K562 (cell line): ENCODE results near the gene DAB1. TPM values are rescaled to one million over a fixed set of nuclear protein-coding genes. Genes with fewer than 3 reads are reported as not detected.

Experiments
- ATAC-seq: fragments of 200-7000 bp; cut with Tn5 transposase; 3 replicates; pipeline ENCODE4 v1.9.1; 2020; ENCODE audit warnings: moderate library complexity
- BruUV-seq: library from RNA; stranded (reverse); fragments of 400-500 nt; replicated peaks from 2 replicates; lab custom pipeline; 2021; lab: Mats Ljungman, UMichigan
- CTCF ChIA-PET: fragments of 300-600 bp; formaldehyde crosslinking; extraction: SDS; loops from one replicate; lab custom pipeline; 2021; ENCODE audit warnings: low intra/inter-chr PET ratio; lab: Yijun Ruan, JAX
- POLR2A ChIA-PET: fragments of 300-600, 350-650 bp; sonication (Branson Sonifier 250); formaldehyde crosslinking; extraction: SDS; loops from one replicate; lab custom pipeline; 2021; ENCODE audit warnings: antibody characterized with exemption, inconsistent platforms; lab: Yijun Ruan, JAX
- DNase-seq, 4 experiments: peaks; one replicate each; pipeline versions ENCODE4 v3.0.0 to v3.0.0-alpha.2; 2011 to 2018; ENCODE audit warnings: low spot score in 3 of 4, mixed read lengths in 3 of 4; ENCODE audit errors: extremely low read depth in 1 of 4
- FAIRE-seq: peaks from 2 replicates; lab custom pipeline; 2011; peaks lifted over from hg19 to GRCh38; lab: Jason Lieb, UNC
- H2AFZ ChIP-seq: 2 replicates; pipeline ENCODE4 v1.6.0; 2011; ENCODE audit warnings: low read depth, low read length, control low read depth, inconsistent platforms
- H3K27ac ChIP-seq: fragments of 200-600 bp; 3 replicates; pipeline ENCODE4 v1.8.0; 2011; ENCODE audit warnings: low read depth, mild to moderate bottlenecking, control low read depth, inconsistent platforms, low read length, moderate library complexity, mixed read lengths; ENCODE audit errors: extremely low read depth
- H3K27me3 ChIP-seq, 2 experiments: fragments of 300-600 bp in 1 of 2; 2 replicates in 1 of 2; 3 replicates in 1 of 2; pipeline versions ENCODE4 v1.6.0 to v1.8.0; 2011; ENCODE audit warnings: inconsistent platforms in 2 of 2, low read length in 2 of 2, mild to moderate bottlenecking in 1 of 2, mixed read lengths in 1 of 2, moderate library complexity in 1 of 2; ENCODE audit not compliant: control insufficient read depth in 2 of 2, insufficient read depth in 2 of 2
- H3K36me3 ChIP-seq: fragments of 300-600 bp; 3 replicates; pipeline ENCODE4 v1.8.0; 2011; ENCODE audit warnings: mild to moderate bottlenecking, low read length, inconsistent platforms; ENCODE audit not compliant: control insufficient read depth, insufficient read depth
- H3K4me1 ChIP-seq, 2 experiments: fragments of 200-600 bp in 1 of 2; replicated peaks in 1 of 2; 2 replicates in 1 of 2; 3 replicates in 1 of 2; pipeline versions ENCODE4 v1.5.1 to v1.8.0; 2011; ENCODE audit warnings: inconsistent platforms in 2 of 2, low read length in 2 of 2, mild to moderate bottlenecking in 1 of 2, mixed read lengths in 1 of 2, moderate library complexity in 1 of 2; ENCODE audit not compliant: control insufficient read depth in 2 of 2, insufficient read depth in 2 of 2
- H3K4me2 ChIP-seq: 2 replicates; pipeline ENCODE4 v1.6.1; 2011; ENCODE audit warnings: low read length, control low read depth, inconsistent platforms, mixed read lengths; ENCODE audit not compliant: insufficient read depth
- H3K4me3 ChIP-seq: fragments of 200-600 bp; sonication (generic), shearing (Covaris generic); 2 replicates; pipeline ENCODE4 v1.5.1; 2016; ENCODE audit warnings: control low read depth, inconsistent platforms
- H3K79me2 ChIP-seq: fragments of 200-600 bp; 3 replicates; pipeline ENCODE4 v1.8.0; 2011; ENCODE audit warnings: low read length, inconsistent platforms; ENCODE audit not compliant: control insufficient read depth, insufficient read depth
- H3K9ac ChIP-seq, 2 experiments: 2 replicates each; pipeline versions ENCODE4 v1.6.0 to v1.6.1; 2011; ENCODE audit warnings: low read depth in 2 of 2, low read length in 2 of 2, control low read depth in 1 of 2, inconsistent platforms in 1 of 2, mild to moderate bottlenecking in 1 of 2, mixed read lengths in 1 of 2; ENCODE audit not compliant: insufficient read depth in 1 of 2
- H3K9me1 ChIP-seq: one replicate; pipeline ENCODE4 v1.6.0; 2011; ENCODE audit warnings: inconsistent platforms, mild to moderate bottlenecking, low read length, moderate library complexity; ENCODE audit not compliant: control insufficient read depth, insufficient read depth
- H3K9me3 ChIP-seq: replicated peaks from 2 replicates; pipeline ENCODE4 v1.5.1; 2011; ENCODE audit warnings: low read depth, low read length, inconsistent platforms; ENCODE audit not compliant: control insufficient read depth, insufficient read depth
- H4K20me1 ChIP-seq: replicated peaks from 2 replicates; pipeline ENCODE4 v1.6.1; 2011; ENCODE audit warnings: low read length, inconsistent platforms, mixed read lengths; ENCODE audit not compliant: control insufficient read depth, insufficient read depth
- KLF10 ChIP-seq: fragments of 250-450 bp; sonication (Bioruptor Pico); IDR thresholded peaks from 2 replicates; pipeline ENCODE4 v1.6.1; 2021; ENCODE audit warnings: matching md5 sums
- KLF6 ChIP-seq: fragments of 250-450 bp; sonication (Bioruptor Pico); IDR thresholded peaks from 2 replicates; pipeline ENCODE4 v1.4.0; 2020; ENCODE audit warnings: mild to moderate bottlenecking, moderate library complexity, borderline replicate concordance
- MAFG ChIP-seq: fragments of 450-650 bp; conservative IDR thresholded peaks from 2 replicates; pipeline ENCODE4 v1.6.1; 2016; ENCODE audit warnings: missing genetic modification characterization, missing compliant biosample characterization
- MECOM ChIP-seq: fragments of 250-450 bp; sonication (Bioruptor Pico); IDR thresholded peaks from 2 replicates; pipeline ENCODE4 v1.8.0; 2022; ENCODE audit warnings: inconsistent platforms
- NBN ChIP-seq: fragments of 450-650 bp; IDR thresholded peaks from 2 replicates; pipeline ENCODE4 v1.6.1; 2016; ENCODE audit warnings: low read depth, mild to moderate bottlenecking
- NFYB ChIP-seq: IDR thresholded peaks from 2 replicates; pipeline ENCODE4 v1.6.1; 2011; ENCODE audit warnings: mild to moderate bottlenecking, moderate library complexity; ENCODE audit not compliant: insufficient read length; ENCODE audit errors: extremely low read depth
- SAP30 ChIP-seq: fragments of 200-600 bp; sonication (generic); IDR thresholded peaks from 2 replicates; pipeline ENCODE4 v1.6.1; 2012; ENCODE audit warnings: borderline replicate concordance, low read depth, mild to moderate bottlenecking, moderate library complexity, low read length, control low read depth, inconsistent platforms; ENCODE audit not compliant: insufficient read depth, poor library complexity, severe bottlenecking
- SIN3A ChIP-seq, 2 experiments: fragments of 150-350 bp in 1 of 2; IDR thresholded peaks; 2 replicates each; pipeline ENCODE4 v1.6.1; 2011 to 2016; ENCODE audit warnings: borderline replicate concordance in 2 of 2, low read depth in 2 of 2, low read length in 2 of 2, mild to moderate bottlenecking in 2 of 2, moderate library complexity in 2 of 2; ENCODE audit not compliant: control insufficient read depth in 1 of 2
- TBP ChIP-seq: optimal IDR thresholded peaks from 2 replicates; pipeline ENCODE3; 2011; ENCODE audit warnings: low read depth, low read length, improper control_type of control experiment
- THRAP3 ChIP-seq: fragments of 450-650 bp; IDR thresholded peaks from 2 replicates; pipeline ENCODE4 v1.6.1; 2016; ENCODE audit warnings: mild to moderate bottlenecking, inconsistent platforms, borderline replicate concordance
- ZNF143 ChIP-seq: sonication (generic); formaldehyde crosslinking; IDR thresholded peaks from 2 replicates; pipeline ENCODE4 v1.9.0; 2022; ENCODE audit warnings: mild to moderate bottlenecking, missing genetic modification reagents
- ZNF347 ChIP-seq: fragments of 450-650 bp; formaldehyde crosslinking; IDR thresholded peaks from 2 replicates; pipeline ENCODE4 v1.4.0; 2020; ENCODE audit warnings: low read depth, mild to moderate bottlenecking, moderate library complexity
- whole genome bisulfite sequencing: fragments of 100-300 bp; shearing (Covaris generic); methylation state at CpG from one replicate; pipeline ENCODE4 v1.1.6; 2016; ENCODE audit warnings: low coverage, mixed read lengths; ENCODE audit not compliant: insufficient coverage; ENCODE audit errors: missing lambda C conversion rate; 5-methylcytosine and 5-hydroxymethylcytosine counted together
- in situ Hi-C: fragments of 300-500 bp; cut with MboI; formaldehyde crosslinking; loops from 4 replicates; pipeline ENCODE4 v1.15.0; 2018; ENCODE audit warnings: inconsistent platforms, mixed read lengths
- intact Hi-C: fragments of 100-400 bp; cut with micrococcal nuclease; formaldehyde crosslinking; loops from 2 replicates; pipeline ENCODE4 v1.14.2; 2022
- polyA plus RNA-seq, 8 experiments: library from polyadenylated mRNA; depleted of rRNA in 4 of 8; stranded (reverse) in 5 of 8; unstranded in 3 of 8; fragments of >200 nt; fragmentation: Nextera tagmentation in 2 of 8; fragmentation: Illumina TruSeq in 1 of 8; extraction: Ambion mirVana in 2 of 8; extraction: Trizol in 1 of 8; gene quantifications; 2 replicates each; pipeline versions ENCODE4 v1.2.1 to v1.2.3, GENCODE V29; 2011 to 2014; ENCODE audit warnings: inconsistent platforms in 1 of 8, missing spikeins in 1 of 8
- total RNA-seq, 7 experiments: library from RNA; depleted of rRNA in 6 of 7; stranded (reverse); fragments of >200 nt in 6 of 7; fragmentation: Illumina TruSeq in 2 of 7; extraction: Trizol in 2 of 7; gene quantifications; 2 replicates each; pipeline versions ENCODE4 v1.2.1 to v1.2.3, GENCODE V29; 2011 to 2021; ENCODE audit warnings: low replicate concordance in 1 of 7
- TF ChIP-seq, protein P1 (sequence below): sonication (generic); formaldehyde crosslinking; IDR thresholded peaks from 2 replicates; pipeline ENCODE4 v1.8.1; 2023; ENCODE audit warnings: mild to moderate bottlenecking, missing genetic modification reagents
- TF ChIP-seq, protein P2 (sequence below): sonication (generic); formaldehyde crosslinking; IDR thresholded peaks from 2 replicates; pipeline ENCODE4 v1.9.0; 2022; ENCODE audit warnings: mild to moderate bottlenecking, missing genetic modification reagents
- TF ChIP-seq, protein P3 (sequence below): sonication (generic); formaldehyde crosslinking; IDR thresholded peaks from 2 replicates; pipeline ENCODE4 v1.8.1; 2022; ENCODE audit warnings: missing genetic modification reagents

Gene DAB1
- total and polyA plus RNA-seq, 9 of the 15 experiments (the other 6 are each of a cell fraction or from before 2014, with no cell fraction given) = not detected

DNA sequence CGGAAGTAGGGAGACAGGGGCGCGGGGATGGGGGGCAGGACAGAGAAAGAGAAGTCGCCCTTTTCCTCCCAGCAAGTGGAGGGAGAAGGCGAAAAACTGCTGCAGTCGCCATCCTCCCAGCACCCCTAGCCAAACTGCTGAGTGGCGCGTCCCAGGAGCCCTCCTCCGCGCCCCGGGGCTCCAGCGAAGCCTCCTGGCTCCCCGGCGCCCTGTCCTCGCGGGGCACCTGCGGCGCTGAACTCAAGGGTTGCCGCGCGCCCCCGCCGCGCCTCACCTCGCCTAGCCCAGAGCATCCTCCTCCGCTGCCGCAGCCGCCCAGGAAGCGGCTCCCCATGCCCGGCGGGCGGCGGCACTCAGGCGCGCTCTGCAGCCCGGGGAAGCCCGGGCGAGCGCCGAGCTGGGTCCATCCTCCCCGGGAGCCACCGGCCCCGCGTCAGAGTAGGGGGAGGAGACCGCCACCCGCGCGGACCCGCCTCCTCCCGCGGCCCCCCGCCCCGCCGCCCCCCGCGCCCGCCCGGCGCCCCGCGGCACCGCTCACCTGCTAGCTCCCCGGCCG is at the start of gene DAB1 (continued):
- TF ChIP-seq THRAP3 (no peak), KLF10 (CRISPR knock-in tag) (no peak), SIN3A (IDR thresholded peaks at IDR 0.05; ENCODE audit: borderline replicate concordance in 2 of 2, control insufficient read depth in 1 of 2, low read depth in 2 of 2, low read length in 2 of 2) (no peak), KLF6 (CRISPR knock-in tag) (no peak)

DNA sequence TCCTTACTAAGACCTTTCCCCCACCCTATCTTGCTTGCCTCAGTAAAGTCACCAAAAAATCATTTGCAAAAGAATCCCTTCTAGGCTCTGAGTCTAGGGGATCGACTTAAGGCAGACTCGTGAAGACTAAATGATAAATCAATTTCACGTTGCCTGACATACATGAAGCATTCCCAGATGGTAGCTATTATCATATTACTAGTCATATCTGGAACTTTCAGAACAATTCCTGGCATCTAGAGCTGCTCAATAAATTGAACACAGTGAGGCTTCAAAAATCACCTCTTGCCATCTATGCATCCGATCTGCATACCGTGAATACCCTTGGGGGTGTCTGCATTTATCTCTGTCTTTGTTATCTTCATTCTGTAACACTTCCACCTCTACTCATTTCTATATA is 49.6 kb upstream of the DAB1 start:
- ATAC-seq (no peak), FAIRE-seq (no peak), DNase-seq (no peak)
- no peaks in the 10 kb centered on the region for H3K9me1 ChIP-seq
- H2AFZ ChIP-seq = no peak overlapping the region
- no peaks in the 10 kb centered on the region for H3K79me2 ChIP-seq
- ChIA-PET CTCF (no interaction called here), POLR2A (no interaction called here)
- intact Hi-C loops (no loop called here), in situ Hi-C loops (no loop called here)
- H3K27me3 ChIP-seq = no peaks in the 10 kb centered on the region
- H3K4me3 ChIP-seq = no peak overlapping the region
- BruUV-seq = no TSS peak
- no peak overlapping the region for H3K4me2 ChIP-seq
- no peak overlapping the region for H3K27ac ChIP-seq
- H3K9ac ChIP-seq = no peak overlapping the region
- H3K9me3 ChIP-seq = no peaks in the 10 kb centered on the region
- H3K36me3 ChIP-seq = no peaks in the 10 kb centered on the region
- no peaks in the 10 kb centered on the region for H4K20me1 ChIP-seq
- H3K4me1 ChIP-seq = no peaks in the 10 kb centered on the region
- WGBS = 0% methylated on average over 5 of the region's 5 CpGs
- TF ChIP-seq SAP30 (no peak), MAFG (no peak), TBP (no peak), ZNF143 (CRISPR knock-in tag) (no peak), MECOM (CRISPR knock-in tag) (no peak), NBN (no peak), NFYB (no peak), ZNF347 (CRISPR knock-in tag) (no peak)
- TF ChIP-seq, protein P1, sequence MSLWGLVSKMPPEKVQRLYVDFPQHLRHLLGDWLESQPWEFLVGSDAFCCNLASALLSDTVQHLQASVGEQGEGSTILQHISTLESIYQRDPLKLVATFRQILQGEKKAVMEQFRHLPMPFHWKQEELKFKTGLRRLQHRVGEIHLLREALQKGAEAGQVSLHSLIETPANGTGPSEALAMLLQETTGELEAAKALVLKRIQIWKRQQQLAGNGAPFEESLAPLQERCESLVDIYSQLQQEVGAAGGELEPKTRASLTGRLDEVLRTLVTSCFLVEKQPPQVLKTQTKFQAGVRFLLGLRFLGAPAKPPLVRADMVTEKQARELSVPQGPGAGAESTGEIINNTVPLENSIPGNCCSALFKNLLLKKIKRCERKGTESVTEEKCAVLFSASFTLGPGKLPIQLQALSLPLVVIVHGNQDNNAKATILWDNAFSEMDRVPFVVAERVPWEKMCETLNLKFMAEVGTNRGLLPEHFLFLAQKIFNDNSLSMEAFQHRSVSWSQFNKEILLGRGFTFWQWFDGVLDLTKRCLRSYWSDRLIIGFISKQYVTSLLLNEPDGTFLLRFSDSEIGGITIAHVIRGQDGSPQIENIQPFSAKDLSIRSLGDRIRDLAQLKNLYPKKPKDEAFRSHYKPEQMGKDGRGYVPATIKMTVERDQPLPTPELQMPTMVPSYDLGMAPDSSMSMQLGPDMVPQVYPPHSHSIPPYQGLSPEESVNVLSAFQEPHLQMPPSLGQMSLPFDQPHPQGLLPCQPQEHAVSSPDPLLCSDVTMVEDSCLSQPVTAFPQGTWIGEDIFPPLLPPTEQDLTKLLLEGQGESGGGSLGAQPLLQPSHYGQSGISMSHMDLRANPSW (CRISPR knock-in tag) = no peak
- TF ChIP-seq, protein P2, sequence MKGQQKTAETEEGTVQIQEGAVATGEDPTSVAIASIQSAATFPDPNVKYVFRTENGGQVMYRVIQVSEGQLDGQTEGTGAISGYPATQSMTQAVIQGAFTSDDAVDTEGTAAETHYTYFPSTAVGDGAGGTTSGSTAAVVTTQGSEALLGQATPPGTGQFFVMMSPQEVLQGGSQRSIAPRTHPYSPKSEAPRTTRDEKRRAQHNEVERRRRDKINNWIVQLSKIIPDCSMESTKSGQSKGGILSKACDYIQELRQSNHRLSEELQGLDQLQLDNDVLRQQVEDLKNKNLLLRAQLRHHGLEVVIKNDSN (CRISPR knock-in tag) = no peak
- TF ChIP-seq, protein P3, sequence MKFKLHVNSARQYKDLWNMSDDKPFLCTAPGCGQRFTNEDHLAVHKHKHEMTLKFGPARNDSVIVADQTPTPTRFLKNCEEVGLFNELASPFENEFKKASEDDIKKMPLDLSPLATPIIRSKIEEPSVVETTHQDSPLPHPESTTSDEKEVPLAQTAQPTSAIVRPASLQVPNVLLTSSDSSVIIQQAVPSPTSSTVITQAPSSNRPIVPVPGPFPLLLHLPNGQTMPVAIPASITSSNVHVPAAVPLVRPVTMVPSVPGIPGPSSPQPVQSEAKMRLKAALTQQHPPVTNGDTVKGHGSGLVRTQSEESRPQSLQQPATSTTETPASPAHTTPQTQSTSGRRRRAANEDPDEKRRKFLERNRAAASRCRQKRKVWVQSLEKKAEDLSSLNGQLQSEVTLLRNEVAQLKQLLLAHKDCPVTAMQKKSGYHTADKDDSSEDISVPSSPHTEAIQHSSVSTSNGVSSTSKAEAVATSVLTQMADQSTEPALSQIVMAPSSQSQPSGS (CRISPR knock-in tag) = no peak
